Embryonic facial prominence (tissue), 1 donor: Measurements from ENCODE around the gene DHRS9.
"Not testable (repeated sequence)": the region's sequence is repeated elsewhere in the genome, so short reads cannot be mapped to it uniquely, and the experiment has no call there.

ENCODE experiments used
- DNase-seq: peaks from one replicate; pipeline ENCODE4 v3.0.0-alpha.2; 2016; ENCODE audit errors: extremely low spot score

The DHRS9 gene

GRCh38 chr2:169136428-169136827 lies 67.1 kb downstream of the DHRS9 start:
- not testable (repeated sequence) for DNase-seq

GRCh38 chr2:169136885-169137534 lies 67.6 kb downstream of the DHRS9 start:
- no peak for DNase-seq

- no peak for DNase-seq
These were observed 68.6 kb downstream of the DHRS9 start for GRCh38 chr2:169137924-169138323.

GRCh38 chr2:169139145-169139544 lies 69.8 kb downstream of the DHRS9 start:
- DNase-seq: no peak

- DNase-seq: no peak
These were observed 70.8 kb downstream of the DHRS9 start for GRCh38 chr2:169139993-169140767.

- no peak for DNase-seq
These were observed 72.5 kb downstream of the DHRS9 start for GRCh38 chr2:169141713-169142352.

- DNase-seq: no peak
These were observed 74.6 kb downstream of the DHRS9 start for GRCh38 chr2:169143998-169144397.
